ENCODE measurements around the gene LAMA2.

The LAMA2 gene

DNA sequence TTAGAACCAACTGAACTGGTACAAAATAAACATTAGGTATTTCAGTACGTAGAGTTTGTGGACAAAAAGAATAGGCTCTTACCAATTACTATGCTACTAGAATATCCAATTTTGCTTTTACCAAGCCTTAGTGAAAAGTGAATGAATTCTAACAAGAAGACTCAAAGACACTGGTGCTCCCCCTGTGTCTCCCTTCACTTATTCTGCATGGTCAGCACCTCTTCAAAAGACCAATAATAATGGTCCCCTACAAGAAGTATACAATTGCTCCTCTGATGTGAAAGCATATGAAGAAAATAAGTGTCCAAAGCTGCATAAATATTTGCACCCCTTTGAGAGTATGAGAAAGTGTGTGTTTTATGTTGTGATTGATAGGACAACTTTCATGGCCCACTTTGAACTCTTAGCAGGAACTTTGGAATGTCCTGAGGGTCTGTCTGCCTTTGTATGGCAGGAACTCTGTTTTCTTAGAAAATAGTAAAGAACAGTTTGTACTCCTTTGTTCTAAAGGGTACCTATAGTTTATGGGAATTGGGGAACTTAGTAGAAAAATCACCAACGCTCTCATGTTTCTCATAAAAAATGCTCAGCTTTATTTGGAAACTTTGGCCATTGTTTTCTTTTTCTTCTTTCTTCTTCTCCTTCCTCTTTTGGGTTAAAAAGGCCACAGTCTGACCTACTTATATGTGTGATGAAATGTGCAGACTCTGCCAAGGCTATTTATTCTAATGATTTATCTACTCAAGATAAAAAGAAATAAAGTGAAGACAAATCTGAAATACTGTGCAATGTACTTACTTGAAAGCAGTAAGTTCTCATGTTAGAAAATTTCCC, 352.4 kb downstream of the LAMA2 start:
- no peak for DNase-seq

DNA sequence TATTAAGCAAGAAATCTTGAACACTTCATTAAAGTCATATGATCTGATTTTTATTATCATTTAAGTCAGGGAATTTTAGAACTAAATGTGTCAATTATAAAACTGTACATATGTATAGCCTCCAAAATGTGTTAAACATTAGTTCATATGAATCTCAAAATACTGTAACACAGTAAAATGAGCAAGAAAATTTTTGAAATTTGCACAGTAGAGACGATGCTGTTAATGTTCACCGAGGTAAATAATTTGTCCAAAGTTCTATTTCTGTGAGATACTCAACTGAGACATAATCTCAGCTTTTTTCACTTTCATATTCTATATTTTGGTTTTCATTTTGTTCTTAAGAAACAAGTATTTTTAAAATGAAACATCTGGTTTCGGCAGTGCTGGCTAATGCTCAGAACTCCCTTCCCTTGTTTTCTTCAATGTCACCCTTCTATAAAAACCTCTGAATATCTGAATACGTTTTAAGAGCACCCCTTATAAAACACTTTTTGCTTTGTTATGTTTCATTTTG, 353.1 kb downstream of the LAMA2 start:
- DNase-seq, result no peak

DNA sequence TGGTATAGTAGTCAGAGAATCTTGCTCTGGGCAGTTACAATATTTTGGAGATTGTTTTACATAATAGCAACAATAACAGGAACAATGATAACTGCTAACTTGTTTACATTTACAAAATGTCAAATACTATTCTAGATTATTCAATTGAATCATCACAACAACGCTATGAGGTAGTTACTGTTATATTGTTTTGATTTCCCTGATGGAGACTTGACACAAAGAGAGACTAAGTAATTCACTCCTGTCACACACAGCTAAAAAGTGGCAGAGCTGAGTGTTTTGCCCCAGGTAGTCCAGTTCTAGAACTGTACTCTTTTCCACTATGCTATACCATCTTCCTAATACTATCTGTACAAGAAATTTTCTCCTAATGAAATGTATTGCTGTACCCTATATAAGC, 356.1 kb downstream of the LAMA2 start:
- DNase-seq, result no peak

- no peak for DNase-seq
Observed at GRCh38 chr6:129239825-129240491, 357.0 kb downstream of the LAMA2 start.

DNA sequence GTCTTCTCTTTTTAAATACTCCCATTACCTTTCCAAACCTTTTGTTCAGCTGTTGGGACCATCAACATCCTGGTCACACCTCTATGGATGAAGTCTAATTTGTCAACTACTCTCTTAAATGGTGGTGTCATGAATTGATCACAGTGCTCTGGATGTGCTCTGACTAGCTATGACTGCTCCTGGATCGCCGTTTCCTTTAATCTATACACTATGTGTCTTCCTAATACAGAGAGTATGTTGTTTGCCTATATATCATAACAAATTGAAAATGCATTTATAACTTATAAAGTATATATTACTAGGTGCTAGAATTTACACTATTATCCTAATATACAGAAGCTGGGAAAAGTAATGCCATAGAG, 357.5 kb downstream of the LAMA2 start:
- DNase-seq, result no peak

DNA sequence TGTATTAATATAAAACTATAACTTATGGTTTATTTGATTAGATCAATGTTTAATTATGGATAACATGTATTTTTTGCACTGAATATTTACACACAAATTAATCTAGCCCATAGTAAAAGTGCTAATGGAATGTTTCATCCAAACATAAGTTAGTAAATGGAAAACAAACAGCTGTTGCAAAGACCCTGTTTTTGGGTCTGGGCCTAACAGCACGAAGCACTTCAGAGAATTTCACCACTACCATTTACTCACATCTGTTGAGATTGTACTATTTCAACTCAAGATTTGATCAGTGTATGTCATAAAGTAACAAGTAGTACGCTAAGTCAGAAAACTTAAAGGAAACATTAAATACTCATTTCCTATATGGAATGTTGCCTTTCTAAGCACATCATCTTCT, 359.6 kb downstream of the LAMA2 start:
- no peak for DNase-seq

- no peak for DNase-seq
Observed at GRCh38 chr6:129243377-129243776, 360.4 kb downstream of the LAMA2 start.

- DNase-seq, result no peak
Observed at GRCh38 chr6:129248946-129249345, 366.0 kb downstream of the LAMA2 start.

- peak; percentile 72 for DNase-seq
Observed at GRCh38 chr6:129251669-129252376, 368.9 kb downstream of the LAMA2 start.

DNA sequence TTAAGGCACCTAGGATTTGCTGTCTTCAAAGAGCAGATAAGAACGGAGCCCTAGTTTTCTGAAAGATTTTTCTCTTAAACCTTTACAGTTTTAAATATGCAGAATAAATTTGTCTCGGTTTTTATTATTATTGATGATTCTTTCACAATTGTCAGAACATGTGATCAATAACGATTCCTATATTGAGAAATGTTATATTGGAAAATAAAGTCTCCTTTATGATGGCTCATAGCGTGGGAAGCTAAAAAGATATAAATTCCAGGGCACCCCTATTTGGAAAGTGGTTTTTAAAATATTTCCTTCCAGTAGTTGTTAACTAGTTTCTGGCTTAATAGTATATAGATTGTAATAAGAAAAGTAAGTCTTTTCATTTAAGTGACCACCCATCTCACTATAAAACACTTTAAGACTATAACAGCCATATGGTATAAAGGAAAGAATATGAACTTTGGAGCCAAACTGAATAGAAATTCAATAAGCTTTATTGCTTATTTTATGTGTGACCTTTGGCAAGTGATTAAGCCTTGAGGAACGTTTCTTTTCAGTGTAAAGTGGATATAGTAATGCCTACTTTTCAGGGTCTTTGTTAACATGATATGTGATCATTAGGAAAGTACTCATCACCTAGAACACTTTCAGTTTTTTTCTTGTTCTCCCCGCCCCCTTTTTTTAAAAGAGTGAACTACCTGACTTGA, 369.6 kb downstream of the LAMA2 start:
- peak; percentile 34 for DNase-seq

- DNase-seq, result no peak
Observed at GRCh38 chr6:129253242-129253641, 370.3 kb downstream of the LAMA2 start.

DNA sequence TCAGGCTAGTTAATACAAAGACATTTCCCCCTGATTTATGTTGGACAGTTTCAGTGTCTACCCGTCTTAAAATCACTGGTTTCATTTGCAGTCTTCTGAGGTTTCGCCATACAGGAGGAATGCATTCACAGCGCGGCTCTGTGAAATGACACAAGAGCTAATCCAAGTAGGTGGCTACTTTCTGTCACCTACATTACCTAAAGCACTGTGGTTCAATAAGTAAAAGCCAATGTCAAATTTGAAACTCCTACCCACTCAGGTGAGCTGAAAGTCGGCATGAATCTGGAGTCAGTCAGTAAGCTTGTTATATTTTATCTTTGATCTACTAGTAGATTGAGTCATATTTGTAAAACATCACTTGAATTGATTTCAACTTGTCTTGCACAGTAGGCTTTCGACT, 370.8 kb downstream of the LAMA2 start:
- DNase-seq, result no peak

DNA sequence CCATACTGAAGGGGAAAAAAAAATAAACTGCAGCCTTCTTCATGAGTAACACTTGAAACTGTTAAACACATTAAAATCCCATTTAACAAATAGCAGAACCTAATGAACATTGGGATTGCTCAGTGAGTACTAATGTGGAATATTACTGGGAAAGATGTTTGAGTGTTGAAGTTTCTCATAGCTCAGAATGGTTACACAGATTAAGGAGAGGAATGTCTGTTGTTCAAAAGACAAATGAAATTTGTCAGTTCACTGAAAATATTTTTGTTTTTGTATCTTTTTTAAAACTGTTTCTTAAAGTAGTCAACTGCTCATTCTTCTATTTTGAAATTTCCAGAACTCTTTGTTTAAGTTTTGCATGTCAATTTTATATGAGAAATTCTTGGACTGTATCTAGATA, 374.3 kb downstream of the LAMA2 start:
- no peak for DNase-seq

GRCh38 chr6:129262661-129263060, 379.7 kb downstream of the LAMA2 start:
- no peak for DNase-seq

DNA sequence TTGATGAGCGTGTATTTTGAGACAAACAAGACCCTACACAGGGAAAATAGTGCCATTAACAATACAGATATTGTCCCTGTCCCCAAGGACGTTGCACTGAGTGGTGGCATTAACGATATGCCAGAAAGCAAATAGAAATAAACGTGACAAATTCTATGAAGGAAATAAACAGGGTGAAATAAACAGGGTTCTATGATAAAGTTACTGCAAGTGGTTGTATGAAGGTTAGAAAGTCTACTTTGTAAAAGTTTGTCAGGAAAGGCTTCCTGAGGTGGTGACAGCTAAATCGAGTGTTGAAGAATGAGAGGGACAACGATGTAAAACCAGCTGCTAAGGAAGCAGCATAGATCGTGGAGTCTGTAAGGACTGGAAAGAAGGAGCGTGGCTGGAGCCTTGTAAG, 380.2 kb downstream of the LAMA2 start:
- no peak for DNase-seq

DNA sequence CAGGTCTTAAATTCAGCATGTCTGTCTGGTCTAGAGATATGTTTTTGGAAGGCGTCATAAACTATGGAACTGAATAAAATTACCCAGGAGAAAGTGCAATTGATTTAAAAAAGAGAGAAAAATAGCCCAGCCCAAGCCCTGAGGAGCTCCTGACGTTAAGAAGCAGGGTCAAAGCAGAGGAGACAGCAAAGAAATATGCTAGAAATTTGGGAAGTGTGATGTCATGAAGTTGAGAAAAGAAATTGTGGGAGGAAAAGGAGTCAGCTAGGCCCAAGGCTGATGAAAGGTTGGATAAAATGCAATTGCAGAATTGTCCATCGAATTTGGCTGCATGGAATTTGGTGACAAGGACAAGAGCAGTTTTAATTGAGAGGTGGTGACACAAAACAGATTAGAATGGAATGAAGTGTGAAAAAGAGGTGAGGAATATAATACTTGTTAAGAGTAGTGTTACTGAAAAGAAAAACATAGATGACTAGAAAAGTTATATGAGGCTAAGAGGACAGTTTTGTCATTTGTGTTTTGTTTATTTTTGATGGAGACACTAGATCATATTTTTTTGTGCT, 381.6 kb downstream of the LAMA2 start:
- DNase-seq, result peak; percentile 36

DNA sequence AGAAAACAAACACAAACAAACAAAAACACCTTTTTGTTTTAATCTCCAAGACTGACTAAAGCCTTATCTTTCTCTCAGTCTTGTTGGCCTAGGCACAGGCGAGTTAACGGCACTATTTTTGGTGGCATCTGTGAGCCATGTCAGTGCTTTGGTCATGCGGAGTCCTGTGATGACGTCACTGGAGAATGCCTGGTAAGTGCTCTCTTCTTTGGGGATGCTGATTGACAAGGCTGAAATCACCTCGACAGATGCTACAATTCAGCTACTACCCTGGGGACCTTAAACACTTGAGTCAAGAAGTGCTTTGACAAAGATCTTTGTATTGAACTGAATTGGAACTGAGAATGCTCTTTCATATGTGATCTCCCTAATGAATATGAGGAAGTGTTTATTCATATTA, 384.1 kb downstream of the LAMA2 start:
- DNase-seq, result no peak

GRCh38 chr6:129269076-129269475, 386.1 kb downstream of the LAMA2 start:
- DNase-seq, result no peak

DNA sequence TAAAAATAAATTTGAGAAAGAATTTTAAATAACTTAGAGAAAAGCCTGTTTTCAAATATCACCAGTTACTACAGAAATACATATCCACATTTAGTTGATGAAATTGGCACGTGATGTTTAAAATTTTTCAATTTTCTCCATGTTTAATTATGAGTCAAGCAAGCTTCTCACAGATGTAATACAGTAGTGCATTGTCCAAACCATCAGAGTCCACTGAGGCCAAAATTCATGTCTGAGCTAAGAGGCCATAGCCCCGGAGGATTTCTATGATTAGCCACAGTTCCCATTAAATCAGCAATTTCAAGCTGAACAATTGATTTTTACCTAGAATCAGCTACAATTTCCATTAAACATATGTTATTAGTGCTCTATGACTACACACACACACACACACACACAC, 387.0 kb downstream of the LAMA2 start:
- DNase-seq, result no peak

DNA sequence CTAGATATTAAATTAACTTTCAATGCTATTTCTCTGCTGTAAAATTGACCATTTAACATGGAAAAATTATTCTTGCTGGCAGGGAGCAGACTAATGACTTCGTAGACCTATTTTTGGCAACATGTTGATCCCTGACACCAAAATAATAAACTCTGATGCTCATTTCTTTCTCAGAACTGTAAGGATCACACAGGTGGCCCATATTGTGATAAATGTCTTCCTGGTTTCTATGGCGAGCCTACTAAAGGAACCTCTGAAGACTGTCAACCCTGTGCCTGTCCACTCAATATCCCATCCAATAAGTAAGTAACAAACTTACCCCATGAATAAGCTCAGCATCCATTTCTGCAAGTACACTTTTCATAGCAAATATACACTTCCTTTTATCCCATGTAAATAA, 387.5 kb downstream of the LAMA2 start:
- DNase-seq, result no peak

GRCh38 chr6:129273161-129273560, 390.2 kb downstream of the LAMA2 start:
- DNase-seq, result no peak

- no peak for DNase-seq
Observed at GRCh38 chr6:129276461-129276860, 393.5 kb downstream of the LAMA2 start.

- no peak for DNase-seq
Observed at GRCh38 chr6:129276986-129277385, 394.0 kb downstream of the LAMA2 start.
